HepG2 (cell line): ENCODE measurements around the gene SLC35A2. TPM values are rescaled to one million over a fixed set of nuclear protein-coding genes. Genes with fewer than 3 reads are reported as not detected.
"Not testable (repeated sequence)": the region's sequence is repeated elsewhere in the genome, so short reads cannot be mapped to it uniquely, and the experiment has no call there.

Source experiments
- ATAC-seq: fragments of 200-7000 bp; cut with Tn5 transposase; 3 replicates; pipeline ENCODE4 v1.9.1; 2020; ENCODE audit warnings: mild to moderate bottlenecking, moderate library complexity
- BruUV-seq: library from RNA; stranded (reverse); fragments of 400-500 nt; replicated peaks from 2 replicates; lab custom pipeline; 2021; lab: Mats Ljungman, UMichigan
- CTCF ChIA-PET: fragments of 300-600 bp; formaldehyde crosslinking; extraction: SDS; loops from one replicate; lab custom pipeline; 2021; ENCODE audit warnings: low total read pairs, inconsistent platforms, low intra/inter-chr PET ratio; lab: Yijun Ruan, JAX
- POLR2A ChIA-PET: fragments of 350-600 bp; sonication (Branson Sonifier 250); formaldehyde crosslinking; loops from one replicate; lab custom pipeline; 2020; ENCODE audit warnings: antibody characterized with exemption, inconsistent platforms; lab: Yijun Ruan, JAX
- DNase-seq: peaks from one replicate; pipeline ENCODE4 v3.0.0-alpha.2; 2015; ENCODE audit warnings: low spot score
- FAIRE-seq: peaks from 3 replicates; lab custom pipeline; 2011; peaks lifted over from hg19 to GRCh38; lab: Jason Lieb, UNC
- H2AFZ ChIP-seq: one replicate; pipeline ENCODE4 v1.6.1; 2011; ENCODE audit warnings: low read length, inconsistent platforms
- H3K27ac ChIP-seq: fragments of 300-600 bp; 3 replicates; pipeline ENCODE4 v1.8.0; 2011; ENCODE audit warnings: mixed run types, mild to moderate bottlenecking, mixed read lengths, low read length, inconsistent platforms; ENCODE audit not compliant: insufficient read depth; ENCODE audit errors: extremely low read length
- H3K27me3 ChIP-seq, 2 experiments: fragments of 200-600 bp in 1 of 2; 2 replicates in 1 of 2; 3 replicates in 1 of 2; pipeline versions ENCODE4 v1.6.0 to v1.8.0; 2011; ENCODE audit warnings: low read length in 2 of 2, mild to moderate bottlenecking in 2 of 2, moderate library complexity in 2 of 2, inconsistent platforms in 1 of 2; ENCODE audit not compliant: insufficient read depth in 2 of 2, control insufficient read depth in 1 of 2
- H3K36me3 ChIP-seq, 2 experiments: fragments of 200-600 bp in 1 of 2; replicated peaks in 1 of 2; 2 replicates in 1 of 2; 3 replicates in 1 of 2; pipeline versions ENCODE4 v1.5.1 to v1.8.0; 2011; ENCODE audit warnings: low read length in 2 of 2, inconsistent platforms in 1 of 2; ENCODE audit not compliant: insufficient read depth in 2 of 2, control insufficient read depth in 1 of 2
- H3K4me1 ChIP-seq: 2 replicates; pipeline ENCODE4 v1.5.1; 2012; ENCODE audit warnings: low read length, inconsistent platforms; ENCODE audit not compliant: insufficient read depth
- H3K4me2 ChIP-seq: 2 replicates; pipeline ENCODE4 v1.6.0; 2011; ENCODE audit warnings: low read depth, low read length, inconsistent platforms
- H3K4me3 ChIP-seq, 3 experiments: fragments of 200-600 bp in 1 of 3; sonication (generic), shearing (Covaris generic) in 1 of 3; replicated peaks in 1 of 3; 2 replicates each; pipeline ENCODE4 v1.5.1; 2011 to 2016; ENCODE audit warnings: low read length in 3 of 3, inconsistent platforms in 2 of 3, low read depth in 2 of 3, mild to moderate bottlenecking in 2 of 3, control low read depth in 1 of 3, mixed read lengths in 1 of 3; ENCODE audit not compliant: insufficient read depth in 1 of 3
- H3K79me2 ChIP-seq: one replicate; pipeline ENCODE4 v1.6.1; 2011; ENCODE audit warnings: low read length, inconsistent platforms; ENCODE audit not compliant: insufficient read depth
- H3K9ac ChIP-seq: 2 replicates; pipeline ENCODE4 v1.6.0; 2011; ENCODE audit warnings: mild to moderate bottlenecking, low read depth, low read length, inconsistent platforms; ENCODE audit not compliant: insufficient read depth
- H3K9me3 ChIP-seq: 2 replicates; pipeline ENCODE4 v1.5.1; 2012; ENCODE audit warnings: mild to moderate bottlenecking, low read length
- H4K20me1 ChIP-seq: 2 replicates; pipeline ENCODE4 v1.6.0; 2011; ENCODE audit warnings: inconsistent platforms, mild to moderate bottlenecking, low read length, moderate library complexity; ENCODE audit not compliant: insufficient read depth
- CTCF ChIP-seq: sonication (generic); formaldehyde crosslinking; IDR thresholded peaks from 2 replicates; pipeline ENCODE4 v1.5.0; 2020; ENCODE audit warnings: mild to moderate bottlenecking, missing genetic modification reagents, moderate library complexity
- PATZ1 ChIP-seq: sonication (generic); formaldehyde crosslinking; IDR thresholded peaks from 2 replicates; pipeline ENCODE4 v1.4.0; 2020; ENCODE audit warnings: missing genetic modification reagents
- STAG1 ChIP-seq: sonication (generic); formaldehyde crosslinking; IDR thresholded peaks from 2 replicates; pipeline ENCODE4 v1.4.0; 2020; ENCODE audit warnings: missing genetic modification reagents
- TGIF2 ChIP-seq: IDR thresholded peaks from 2 replicates; pipeline ENCODE4 v1.6.1; 2016; ENCODE audit warnings: control low read depth, missing compliant biosample characterization
- WGBS: methylation state at CpG from one replicate; pipeline ENCODE4 v1.1.6; 2017; ENCODE audit warnings: low lambda C conversion rate; 5-methylcytosine and 5-hydroxymethylcytosine counted together
- in situ Hi-C: cut with HindIII; loops from 2 replicates; pipeline ENCODE4 v1.10.0; 2017; ENCODE audit warnings: low pct_unique_long_range_greater_than_20kb; ENCODE audit not compliant: extremely low pct_ligation_motif_present
- intact Hi-C: fragments of 100-400 bp; cut with micrococcal nuclease; formaldehyde crosslinking; loops from one replicate; pipeline ENCODE4 v1.10.0; 2022; ENCODE audit not compliant: unreplicated experiment
- polyA plus RNA-seq, 8 experiments: library from polyadenylated mRNA; depleted of rRNA in 3 of 8; stranded (reverse) in 7 of 8; unstranded in 1 of 8; fragments of >200 nt; fragmentation: Illumina TruSeq in 4 of 8; extraction: Trizol in 4 of 8; gene quantifications; 2 replicates each; pipeline versions ENCODE4 v1.2.1 to v1.2.3, GENCODE V29; 2011 to 2016; ENCODE audit warnings: low read depth in 4 of 8, missing spikeins in 1 of 8, mixed read lengths in 1 of 8; ENCODE audit not compliant: insufficient read depth in 1 of 8
- total RNA-seq, 5 experiments: library from RNA; depleted of rRNA; stranded (reverse); fragments of >200 nt; fragmentation: Illumina TruSeq; extraction: Trizol; gene quantifications; 2 replicates each; pipeline ENCODE4 v1.2.3, GENCODE V29; 2016; ENCODE audit warnings: low read depth in 1 of 5
- TF ChIP-seq, protein P1 (sequence below): sonication (generic); formaldehyde crosslinking; IDR thresholded peaks from 2 replicates; pipeline ENCODE4 v1.4.0; 2020; ENCODE audit warnings: missing genetic modification reagents
- TF ChIP-seq, protein P2 (sequence below): sonication (generic); formaldehyde crosslinking; IDR thresholded peaks from 2 replicates; pipeline ENCODE4 v1.5.1; 2020; ENCODE audit warnings: missing genetic modification reagents, mild to moderate bottlenecking, borderline replicate concordance

SLC35A2 gene
- total and polyA plus RNA-seq, 2 of the 13 experiments (the other 11 are each of a cell fraction or from before 2014, with no cell fraction given), result 32.1 to 40.8 TPM

GRCh38 chrX:48854898-48855297 lies 56.5 kb downstream of the SLC35A2 start:
- H3K27ac ChIP-seq, result no peak overlapping the region
- no peak for FAIRE-seq
- H3K27me3 ChIP-seq, result no peaks in the 10 kb centered on the region
- intact Hi-C loops, result no loop called here
- H3K4me2 ChIP-seq, result no peak overlapping the region
- TF ChIP-seq STAG1 (peak; percentile 54), CTCF (CRISPR knock-in tag) (peak; percentile 50), TGIF2 (CRISPR knock-in tag) (no peak), PATZ1 (CRISPR knock-in tag) (0 out of 2 replicates have a peak, but pooled peaks have one; percentile 30)
- TF ChIP-seq, protein P1, sequence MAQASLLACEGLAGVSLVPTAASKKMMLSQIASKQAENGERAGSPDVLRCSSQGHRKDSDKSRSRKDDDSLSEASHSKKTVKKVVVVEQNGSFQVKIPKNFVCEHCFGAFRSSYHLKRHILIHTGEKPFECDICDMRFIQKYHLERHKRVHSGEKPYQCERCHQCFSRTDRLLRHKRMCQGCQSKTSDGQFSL, result peak; percentile 48; the same call in 1 of the 2 replicates
- TF ChIP-seq, protein P2, sequence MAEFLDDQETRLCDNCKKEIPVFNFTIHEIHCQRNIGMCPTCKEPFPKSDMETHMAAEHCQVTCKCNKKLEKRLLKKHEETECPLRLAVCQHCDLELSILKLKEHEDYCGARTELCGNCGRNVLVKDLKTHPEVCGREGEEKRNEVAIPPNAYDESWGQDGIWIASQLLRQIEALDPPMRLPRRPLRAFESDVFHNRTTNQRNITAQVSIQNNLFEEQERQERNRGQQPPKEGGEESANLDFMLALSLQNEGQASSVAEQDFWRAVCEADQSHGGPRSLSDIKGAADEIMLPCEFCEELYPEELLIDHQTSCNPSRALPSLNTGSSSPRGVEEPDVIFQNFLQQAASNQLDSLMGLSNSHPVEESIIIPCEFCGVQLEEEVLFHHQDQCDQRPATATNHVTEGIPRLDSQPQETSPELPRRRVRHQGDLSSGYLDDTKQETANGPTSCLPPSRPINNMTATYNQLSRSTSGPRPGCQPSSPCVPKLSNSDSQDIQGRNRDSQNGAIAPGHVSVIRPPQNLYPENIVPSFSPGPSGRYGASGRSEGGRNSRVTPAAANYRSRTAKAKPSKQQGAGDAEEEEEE (CRISPR knock-in tag), result no peak
- TF ChIP-seq, all 625 proteins: peak for 4
- no peaks in the 10 kb centered on the region for H4K20me1 ChIP-seq
- H2AFZ ChIP-seq, result no peak overlapping the region
- H3K9me3 ChIP-seq, result no peaks in the 10 kb centered on the region
- ATAC-seq (no peak), DNase-seq (peak; percentile 25)
- no peaks in the 10 kb centered on the region for H3K79me2 ChIP-seq
- no peaks in the 10 kb centered on the region for H3K36me3 ChIP-seq
- H3K4me1 ChIP-seq, result peaks cover 23% of the 10 kb centered on the region; the same call in 1 of the 2 replicates
- POLR2A ChIA-PET, result no interaction called here
- WGBS, result 3% methylated on average over 5 of the region's 5 CpGs
- H3K9ac ChIP-seq, result no peak overlapping the region
- in situ Hi-C loops, result no loop called here
- BruUV-seq, result no TSS peak
- CTCF ChIA-PET, result interaction anchor here (1.5 kb wide), 1 partner anchor 62 kb away, joined by 3 read pairs; no protein-coding TSS in a partner anchor
- no peak overlapping the region for H3K4me3 ChIP-seq

GRCh38 chrX:48854121-48854804 lies 57.2 kb downstream of the SLC35A2 start:
- H3K27me3 ChIP-seq, H3K4me2 ChIP-seq, H3K9ac ChIP-seq, H3K27ac ChIP-seq, BruUV-seq, intact Hi-C loops, POLR2A ChIA-PET, in situ Hi-C loops, ATAC-seq, H3K36me3 ChIP-seq, H4K20me1 ChIP-seq, H3K9me3 ChIP-seq, H3K79me2 ChIP-seq, FAIRE-seq, DNase-seq, H2AFZ ChIP-seq, H3K4me3 ChIP-seq: not testable (repeated sequence)
- 40% methylated on average over 4 of the region's 12 CpGs for WGBS
- CTCF ChIA-PET, result interaction anchor here (1.5 kb wide), 1 partner anchor 63 kb away, joined by 3 read pairs; no protein-coding TSS in a partner anchor
- H3K4me1 ChIP-seq, result peaks cover 23% of the 10 kb centered on the region; the same call in 1 of the 2 replicates
